Tibial nerve (tissue), 3 donors: ENCODE results near the gene REXO1.

Source experiments
- POLR2A ChIP-seq, 2 donors: fragments of 450-650 bp; IDR thresholded peaks; one replicate each; pipeline ENCODE4 v1.6.1; 2017; ENCODE audit warnings: antibody characterized with exemption in 2 of 2, mild to moderate bottlenecking in 2 of 2, moderate library complexity in 2 of 2
- TF ChIP-seq, protein P1 (sequence below), 5 experiments: fragments of 200-600 bp in 3 of 5; fragments of 450-650 bp in 2 of 5; sonication (generic) in 3 of 5; IDR thresholded peaks; one replicate each; pipeline ENCODE4 v1.5.1; 2016 to 2019; ENCODE audit warnings: antibody characterized with exemption in 5 of 5, mild to moderate bottlenecking in 3 of 5, moderate library complexity in 2 of 5

DNA sequence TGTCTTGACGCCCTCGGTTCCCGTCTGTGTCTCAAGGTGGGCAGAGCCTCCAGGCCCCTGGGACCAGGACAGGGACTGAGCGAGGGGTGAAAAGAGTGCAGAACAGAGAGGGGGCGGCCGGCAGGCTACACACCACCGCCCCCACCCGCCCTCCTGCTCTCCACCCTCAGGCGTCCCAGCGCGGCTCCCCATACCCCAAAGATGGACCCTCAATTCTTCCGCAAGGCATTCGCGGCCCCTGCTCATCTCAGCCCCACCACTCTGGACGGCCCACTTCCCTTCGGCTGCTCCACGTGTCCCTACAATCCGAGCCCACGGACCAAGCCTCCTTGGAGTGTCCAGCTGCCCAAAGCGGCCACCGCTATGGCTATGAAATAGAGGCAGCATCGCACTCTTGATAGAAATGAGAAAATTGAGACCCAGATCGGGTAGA is 13.3 kb upstream of the REXO1 start:
- TF ChIP-seq, protein P1, sequence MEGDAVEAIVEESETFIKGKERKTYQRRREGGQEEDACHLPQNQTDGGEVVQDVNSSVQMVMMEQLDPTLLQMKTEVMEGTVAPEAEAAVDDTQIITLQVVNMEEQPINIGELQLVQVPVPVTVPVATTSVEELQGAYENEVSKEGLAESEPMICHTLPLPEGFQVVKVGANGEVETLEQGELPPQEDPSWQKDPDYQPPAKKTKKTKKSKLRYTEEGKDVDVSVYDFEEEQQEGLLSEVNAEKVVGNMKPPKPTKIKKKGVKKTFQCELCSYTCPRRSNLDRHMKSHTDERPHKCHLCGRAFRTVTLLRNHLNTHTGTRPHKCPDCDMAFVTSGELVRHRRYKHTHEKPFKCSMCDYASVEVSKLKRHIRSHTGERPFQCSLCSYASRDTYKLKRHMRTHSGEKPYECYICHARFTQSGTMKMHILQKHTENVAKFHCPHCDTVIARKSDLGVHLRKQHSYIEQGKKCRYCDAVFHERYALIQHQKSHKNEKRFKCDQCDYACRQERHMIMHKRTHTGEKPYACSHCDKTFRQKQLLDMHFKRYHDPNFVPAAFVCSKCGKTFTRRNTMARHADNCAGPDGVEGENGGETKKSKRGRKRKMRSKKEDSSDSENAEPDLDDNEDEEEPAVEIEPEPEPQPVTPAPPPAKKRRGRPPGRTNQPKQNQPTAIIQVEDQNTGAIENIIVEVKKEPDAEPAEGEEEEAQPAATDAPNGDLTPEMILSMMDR (IDR thresholded peaks at IDR 0.05), result no peak
- TF ChIP-seq POLR2A (IDR thresholded peaks at IDR 0.05), result no peak
